AG08396 (cell line): Measurements from ENCODE around the gene CNNM2.
"Not testable (repeated sequence)": the region's sequence is repeated elsewhere in the genome, so short reads cannot be mapped to it uniquely, and the experiment has no call there.

Experiments
- DNase-seq: peaks from one replicate; pipeline ENCODE4 v3.0.0; 2012; ENCODE audit warnings: low spot score, mixed read lengths

The CNNM2 gene

GRCh38 chr10:103110407-103110806, 192.3 kb downstream of the CNNM2 start:
- DNase-seq: no peak

DNA sequence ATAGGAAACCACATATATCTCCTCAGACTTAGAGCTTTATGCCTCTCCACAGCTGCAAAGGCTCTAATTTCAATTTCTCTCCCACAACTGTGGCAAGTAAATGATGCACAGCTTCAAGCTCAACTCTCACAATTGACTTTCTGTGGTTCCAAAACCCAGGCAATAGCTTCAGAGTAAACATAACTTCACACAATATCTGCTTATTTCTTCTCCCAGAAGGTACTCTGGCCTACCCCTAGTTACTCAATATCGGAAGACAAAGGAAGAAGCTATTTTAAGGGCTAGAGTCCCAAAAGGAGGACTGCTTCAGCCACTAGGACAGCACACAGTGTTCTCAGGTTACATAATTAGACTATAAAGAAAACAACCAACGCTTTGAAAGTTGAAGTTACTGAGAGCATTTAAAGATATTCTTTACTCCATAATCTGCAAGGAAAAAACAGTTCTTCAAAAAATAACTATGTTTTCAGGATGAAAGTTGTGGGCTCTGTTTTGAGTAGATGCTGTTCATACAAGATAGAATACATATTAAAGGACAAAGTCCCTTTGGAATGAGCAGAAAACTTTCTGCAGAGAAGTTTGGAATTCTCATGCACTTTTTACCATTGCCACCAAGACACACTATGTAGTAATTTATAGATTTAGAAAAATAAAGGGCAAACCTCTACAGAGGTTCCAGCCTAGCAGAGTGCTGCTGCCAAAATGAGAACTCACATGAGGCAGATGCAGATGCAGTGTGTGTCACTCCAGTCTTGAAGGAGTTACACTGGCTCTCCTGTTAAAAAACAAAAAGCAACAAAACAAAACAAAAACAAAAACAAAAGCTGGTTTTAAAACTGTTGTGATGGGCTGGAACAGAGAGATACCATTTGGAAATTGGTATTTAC, 193.2 kb downstream of the CNNM2 start:
- DNase-seq: no peak

DNA sequence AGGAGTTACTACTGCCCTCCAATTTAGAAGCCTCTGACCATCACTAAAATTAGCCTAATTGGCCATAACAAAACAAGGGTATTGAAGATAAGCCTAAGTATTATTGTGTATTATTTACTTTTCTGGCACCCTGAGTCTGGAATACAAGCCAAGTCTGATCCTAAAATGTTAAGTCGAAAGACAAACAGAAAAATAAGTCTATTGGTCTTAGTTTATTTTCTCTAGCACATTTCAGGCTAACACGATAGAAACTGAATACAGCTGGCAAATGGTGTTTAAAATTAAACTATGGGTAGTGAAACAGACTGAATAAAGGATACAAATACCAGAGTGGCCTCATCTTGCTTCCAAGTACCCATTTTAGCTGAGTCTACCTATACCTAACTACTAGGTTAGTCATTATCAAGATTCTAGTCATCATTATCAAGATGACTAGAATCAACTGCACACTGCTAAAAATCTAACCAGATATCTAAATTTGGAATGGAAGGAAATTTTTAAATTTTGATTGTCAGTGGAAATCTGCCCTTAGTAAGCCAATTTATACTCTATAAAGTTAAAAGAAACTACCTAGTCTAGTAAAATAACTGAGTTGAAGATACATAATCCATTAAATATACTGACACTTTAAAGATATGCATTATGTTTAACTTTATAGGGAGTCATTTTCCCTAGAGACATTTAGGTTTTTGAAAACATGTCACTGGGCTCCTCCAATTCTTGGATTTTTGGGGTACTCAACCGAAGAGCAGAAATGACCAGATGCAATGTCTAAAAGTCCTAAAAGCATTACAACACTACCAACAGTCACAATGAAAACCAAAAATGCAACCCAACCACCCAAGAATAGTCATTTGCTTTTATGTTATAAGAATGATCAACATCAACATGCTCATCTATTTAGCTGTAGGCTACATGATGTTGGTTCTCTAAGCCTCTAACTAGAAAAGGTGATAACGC, 194.1 kb downstream of the CNNM2 start:
- DNase-seq: no peak

- DNase-seq: no peak
Measured at GRCh38 chr10:103114876-103115275, 196.8 kb downstream of the CNNM2 start.

DNA sequence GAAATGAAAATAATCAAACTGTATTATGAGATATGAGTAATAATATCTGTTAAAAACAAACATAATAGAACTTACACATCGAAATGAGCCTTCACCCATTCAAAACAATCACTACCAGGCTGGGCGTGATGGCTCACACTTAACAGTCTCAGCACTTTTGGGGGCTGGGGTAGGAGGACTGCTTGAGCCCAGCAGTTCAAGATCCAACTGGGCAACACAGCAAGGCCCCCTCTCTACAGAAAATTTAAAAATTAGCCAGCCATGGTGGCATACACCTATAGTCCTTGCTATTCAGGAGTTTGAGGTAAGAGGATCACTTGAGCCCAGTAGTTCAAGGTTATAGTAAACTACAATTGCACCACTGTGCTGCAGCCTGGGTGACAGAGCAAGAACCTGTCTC, 199.2 kb downstream of the CNNM2 start:
- DNase-seq: no peak

DNA sequence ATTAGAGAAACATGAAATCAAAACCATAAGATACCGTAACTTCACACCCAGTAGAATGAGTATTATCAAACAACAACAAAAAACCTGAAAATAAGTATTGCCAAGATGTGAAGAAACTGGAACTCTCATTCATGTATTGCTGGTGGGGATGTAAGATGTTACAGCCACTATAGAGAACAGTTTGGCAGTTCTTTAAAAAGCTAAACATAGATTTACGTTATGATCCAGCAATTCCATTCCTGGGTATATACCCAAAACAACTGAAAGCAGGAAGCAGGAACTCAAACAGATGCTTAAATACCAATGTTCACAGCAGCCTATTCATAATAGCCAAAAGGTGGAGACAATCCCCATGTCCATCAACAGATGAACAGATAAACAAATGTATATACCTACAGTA, 202.5 kb downstream of the CNNM2 start:
- no peak for DNase-seq

DNA sequence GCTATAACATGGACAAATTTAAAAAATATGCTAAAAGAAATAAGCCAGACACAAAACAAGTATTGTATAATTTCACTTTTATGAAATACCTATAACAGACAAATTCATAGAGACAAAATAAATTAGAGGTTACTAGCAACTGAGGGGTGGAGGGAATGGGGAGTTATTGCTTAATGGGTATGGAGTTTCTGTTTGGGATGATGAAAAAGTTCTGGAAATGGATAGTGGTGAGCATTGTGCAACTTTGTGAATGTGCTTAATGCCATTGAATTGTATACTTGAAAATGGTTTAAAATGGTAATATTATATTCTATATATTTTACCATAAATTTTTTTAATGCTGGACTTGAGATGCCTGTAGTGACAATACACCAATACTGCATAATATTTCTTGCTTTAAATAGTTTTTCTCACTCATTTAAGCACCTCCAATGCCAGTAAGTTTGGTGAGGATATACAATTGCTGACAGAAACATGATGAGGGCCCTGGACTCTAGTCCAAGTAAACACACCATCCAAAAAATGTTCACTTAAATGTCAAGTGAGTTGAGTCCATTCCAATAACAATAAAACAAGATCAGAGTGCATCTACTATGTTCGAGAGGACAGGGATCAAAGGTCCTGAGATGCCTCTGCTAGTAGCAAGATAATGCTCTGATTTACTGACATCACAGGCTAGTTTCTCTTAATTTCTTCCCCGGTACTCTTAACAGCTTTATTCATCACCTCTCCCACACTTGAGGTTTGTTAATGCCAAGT, 203.1 kb downstream of the CNNM2 start:
- DNase-seq: no peak

GRCh38 chr10:103123282-103124024, 205.4 kb downstream of the CNNM2 start:
- DNase-seq: no peak

GRCh38 chr10:103124420-103125096, 206.5 kb downstream of the CNNM2 start:
- DNase-seq: no peak

- no peak for DNase-seq
Measured at GRCh38 chr10:103125323-103126267, 207.5 kb downstream of the CNNM2 start.

DNA sequence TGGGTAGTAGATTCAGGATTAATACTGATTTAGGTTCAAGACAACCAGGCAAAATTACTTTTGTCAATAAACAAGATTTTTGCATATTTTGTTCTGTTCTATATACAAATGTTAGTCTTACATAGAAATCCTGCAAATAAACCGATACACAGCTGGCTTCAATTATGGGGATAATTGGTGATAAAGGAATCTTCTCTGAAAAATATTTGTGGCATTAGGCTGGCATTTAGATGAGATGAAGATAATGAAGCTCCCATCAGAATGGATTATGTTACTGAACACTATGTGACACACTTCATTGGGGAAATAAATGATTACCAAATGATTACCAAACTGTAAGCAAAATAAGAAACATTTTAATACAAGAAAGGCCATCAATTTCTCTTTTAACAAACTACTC, 209.1 kb downstream of the CNNM2 start:
- DNase-seq: no peak

DNA sequence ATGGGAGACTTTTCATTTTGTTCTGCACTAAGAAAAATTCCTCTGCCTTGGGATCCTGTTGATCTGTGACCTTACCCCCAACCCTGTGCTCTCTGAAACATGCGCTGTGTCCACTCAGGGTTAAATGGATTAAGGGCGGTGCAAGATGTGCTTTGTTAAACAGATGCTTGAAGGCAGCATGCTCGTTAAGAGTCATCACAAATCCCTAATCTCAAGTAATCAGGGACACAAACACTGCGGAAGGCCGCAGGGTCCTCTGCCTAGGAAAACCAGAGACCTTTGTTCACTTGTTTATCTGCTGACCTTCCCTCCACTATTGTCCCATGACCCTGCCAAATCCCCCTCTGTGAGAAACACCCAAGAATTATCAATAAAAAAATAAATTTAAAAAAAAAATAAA, 212.1 kb downstream of the CNNM2 start:
- not testable (repeated sequence) for DNase-seq

DNA sequence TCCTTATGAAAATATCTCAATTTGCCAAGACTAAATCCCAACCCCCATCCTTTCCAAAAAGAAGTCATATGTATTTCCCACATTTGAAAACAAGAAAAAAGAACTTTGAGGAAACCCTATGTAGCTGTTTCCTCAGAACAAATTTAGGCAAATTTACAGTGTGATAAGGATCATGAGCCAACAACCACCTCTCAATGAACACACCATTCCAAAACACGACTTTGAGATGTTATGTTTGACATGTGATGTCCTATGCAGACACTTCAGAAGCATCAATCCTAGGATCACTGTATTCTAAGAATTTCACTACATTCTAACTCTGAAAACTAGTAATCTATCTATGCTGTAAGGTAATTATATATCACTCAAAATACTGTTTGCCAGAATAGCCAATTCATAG, 212.8 kb downstream of the CNNM2 start:
- no peak for DNase-seq

- not testable (repeated sequence) for DNase-seq
Measured at GRCh38 chr10:103135168-103135567, 217.1 kb downstream of the CNNM2 start.

DNA sequence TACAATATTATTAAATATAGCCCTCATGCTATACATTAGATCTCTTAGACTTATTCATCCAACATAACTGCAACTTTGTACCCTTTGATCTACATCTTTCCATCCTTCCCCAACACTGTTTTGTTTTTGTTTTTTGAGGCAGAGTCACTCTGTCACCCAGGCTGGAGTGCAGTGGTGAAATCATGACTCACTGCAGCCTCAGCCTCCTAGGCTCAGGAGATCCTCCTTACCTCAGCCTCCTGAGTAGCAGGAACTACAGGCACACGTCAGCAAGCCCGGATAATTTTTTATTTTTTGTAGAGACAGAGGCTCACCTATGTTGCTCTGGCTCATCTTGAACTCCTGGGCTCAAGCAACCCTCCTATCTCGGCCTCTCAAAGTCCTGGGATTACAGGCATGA, 221.7 kb downstream of the CNNM2 start:
- no peak for DNase-seq
